HepG2 (cell line): ENCODE measurements around the gene C1orf115. TPM values are rescaled to one million over a fixed set of nuclear protein-coding genes. Genes with fewer than 3 reads are reported as not detected.

Experiments
- AGO1 ChIP-seq: fragments of 200-400 bp; formaldehyde crosslinking; IDR thresholded peaks from 2 replicates; pipeline ENCODE4 v1.6.1; 2017; ENCODE audit warnings: mild to moderate bottlenecking, low read depth, low read length, moderate library complexity; ENCODE audit not compliant: poor library complexity, severe bottlenecking
- CEBPG ChIP-seq: IDR thresholded peaks from 2 replicates; pipeline ENCODE4 v1.6.1; 2016
- CENPX ChIP-seq: sonication (generic); formaldehyde crosslinking; IDR thresholded peaks from 2 replicates; pipeline ENCODE4 v1.9.0; 2021; ENCODE audit warnings: mild to moderate bottlenecking, missing genetic modification reagents, moderate library complexity
- DNMT3B ChIP-seq: conservative IDR thresholded peaks from 2 replicates; pipeline ENCODE4 v1.6.1; 2016; ENCODE audit warnings: missing biosample characterization, control low read depth
- FOSL1 ChIP-seq: sonication (generic); formaldehyde crosslinking; IDR thresholded peaks from 2 replicates; pipeline ENCODE4 v1.9.0; 2021; ENCODE audit warnings: missing genetic modification reagents, borderline replicate concordance
- HNF4G ChIP-seq, 2 experiments: sonication (generic) in 1 of 2; formaldehyde crosslinking in 1 of 2; IDR thresholded peaks; 2 replicates each; pipeline versions ENCODE4 v1.4.0 to v1.6.1; 2011 to 2020; ENCODE audit warnings: borderline replicate concordance in 2 of 2, low read depth in 2 of 2, mild to moderate bottlenecking in 2 of 2, low read length in 1 of 2, missing genetic modification reagents in 1 of 2, moderate library complexity in 1 of 2
- MIXL1 ChIP-seq: IDR thresholded peaks from 2 replicates; pipeline ENCODE4 v1.6.1; 2016
- MYC ChIP-seq: sonication (generic); formaldehyde crosslinking; IDR thresholded peaks from 2 replicates; pipeline ENCODE4 v1.9.0; 2021; ENCODE audit warnings: missing genetic modification reagents, borderline replicate concordance
- PCBP1 ChIP-seq: fragments of 200-400 bp; formaldehyde crosslinking; IDR thresholded peaks from 2 replicates; pipeline ENCODE4 v1.6.1; 2017; ENCODE audit warnings: mild to moderate bottlenecking, low read depth, low read length, borderline replicate concordance
- SIX1 ChIP-seq: sonication (generic); formaldehyde crosslinking; IDR thresholded peaks from 2 replicates; pipeline ENCODE4 v1.4.0; 2020; ENCODE audit warnings: missing genetic modification reagents, borderline replicate concordance
- ZNF235 ChIP-seq: sonication (generic); formaldehyde crosslinking; IDR thresholded peaks from 2 replicates; pipeline ENCODE4 v1.8.1; 2023; ENCODE audit warnings: mild to moderate bottlenecking, missing genetic modification reagents, borderline replicate concordance
- ZNF574 ChIP-seq: sonication (generic); formaldehyde crosslinking; IDR thresholded peaks from 2 replicates; pipeline ENCODE4 v1.4.0; 2020; ENCODE audit warnings: missing genetic modification reagents
- ZNF850 ChIP-seq: sonication (generic); formaldehyde crosslinking; conservative IDR thresholded peaks from 2 replicates; pipeline ENCODE4 v1.9.0; 2021; ENCODE audit warnings: mild to moderate bottlenecking, missing genetic modification reagents
- polyA plus RNA-seq, 8 experiments: library from polyadenylated mRNA; depleted of rRNA in 3 of 8; stranded (reverse) in 7 of 8; unstranded in 1 of 8; fragments of >200 nt; fragmentation: Illumina TruSeq in 4 of 8; extraction: Trizol in 4 of 8; gene quantifications; 2 replicates each; pipeline versions ENCODE4 v1.2.1 to v1.2.3, GENCODE V29; 2011 to 2016; ENCODE audit warnings: low read depth in 4 of 8, missing spikeins in 1 of 8, mixed read lengths in 1 of 8; ENCODE audit not compliant: insufficient read depth in 1 of 8
- total RNA-seq, 5 experiments: library from RNA; depleted of rRNA; stranded (reverse); fragments of >200 nt; fragmentation: Illumina TruSeq; extraction: Trizol; gene quantifications; 2 replicates each; pipeline ENCODE4 v1.2.3, GENCODE V29; 2016; ENCODE audit warnings: low read depth in 1 of 5
- TF ChIP-seq, protein P1 (sequence below): sonication (generic); formaldehyde crosslinking; IDR thresholded peaks from 2 replicates; pipeline ENCODE4 v1.4.0; 2020; ENCODE audit warnings: missing genetic modification reagents, mild to moderate bottlenecking, borderline replicate concordance
- TF ChIP-seq, protein P2 (sequence below): IDR thresholded peaks from 2 replicates; pipeline ENCODE4 v1.6.1; 2018; ENCODE audit warnings: missing genetic modification reagents
- TF ChIP-seq, protein P3 (sequence below): sonication (generic); IDR thresholded peaks from 2 replicates; pipeline ENCODE4 v1.6.1; 2016; ENCODE audit warnings: low read depth, borderline replicate concordance
- TF ChIP-seq, protein P4 (sequence below): sonication (generic); formaldehyde crosslinking; IDR thresholded peaks from 2 replicates; pipeline ENCODE4 v1.9.0; 2021; ENCODE audit warnings: missing genetic modification reagents, borderline replicate concordance

The C1orf115 gene
- total and polyA plus RNA-seq, 2 of the 13 experiments (the other 11 are each of a cell fraction or from before 2014, with no cell fraction given) = 25.2 to 85.9 TPM

- TF ChIP-seq SIX1 (CRISPR knock-in tag) (no peak), ZNF574 (no peak), MIXL1 (peak; percentile 63; the same call in 1 of the 2 replicates), CENPX (CRISPR knock-in tag) (no peak), FOSL1 (CRISPR knock-in tag) (no peak; the same call in 1 of the 2 replicates), AGO1 (no peak), DNMT3B (CRISPR knock-in tag) (no peak), ZNF850 (CRISPR knock-in tag) (no peak), ZNF235 (CRISPR knock-in tag) (no peak), PCBP1 (no peak), MYC (CRISPR knock-in tag) (no peak), HNF4G (IDR thresholded peaks at IDR 0.05; ENCODE audit: borderline replicate concordance, low read depth, low read length) (peak; percentile 69; the same call in 1 of the 2 replicates), HNF4G (CRISPR knock-in tag; IDR thresholded peaks at IDR 0.05; ENCODE audit: borderline replicate concordance, low read depth) (no peak), CEBPG (no peak)
- TF ChIP-seq, protein P1, sequence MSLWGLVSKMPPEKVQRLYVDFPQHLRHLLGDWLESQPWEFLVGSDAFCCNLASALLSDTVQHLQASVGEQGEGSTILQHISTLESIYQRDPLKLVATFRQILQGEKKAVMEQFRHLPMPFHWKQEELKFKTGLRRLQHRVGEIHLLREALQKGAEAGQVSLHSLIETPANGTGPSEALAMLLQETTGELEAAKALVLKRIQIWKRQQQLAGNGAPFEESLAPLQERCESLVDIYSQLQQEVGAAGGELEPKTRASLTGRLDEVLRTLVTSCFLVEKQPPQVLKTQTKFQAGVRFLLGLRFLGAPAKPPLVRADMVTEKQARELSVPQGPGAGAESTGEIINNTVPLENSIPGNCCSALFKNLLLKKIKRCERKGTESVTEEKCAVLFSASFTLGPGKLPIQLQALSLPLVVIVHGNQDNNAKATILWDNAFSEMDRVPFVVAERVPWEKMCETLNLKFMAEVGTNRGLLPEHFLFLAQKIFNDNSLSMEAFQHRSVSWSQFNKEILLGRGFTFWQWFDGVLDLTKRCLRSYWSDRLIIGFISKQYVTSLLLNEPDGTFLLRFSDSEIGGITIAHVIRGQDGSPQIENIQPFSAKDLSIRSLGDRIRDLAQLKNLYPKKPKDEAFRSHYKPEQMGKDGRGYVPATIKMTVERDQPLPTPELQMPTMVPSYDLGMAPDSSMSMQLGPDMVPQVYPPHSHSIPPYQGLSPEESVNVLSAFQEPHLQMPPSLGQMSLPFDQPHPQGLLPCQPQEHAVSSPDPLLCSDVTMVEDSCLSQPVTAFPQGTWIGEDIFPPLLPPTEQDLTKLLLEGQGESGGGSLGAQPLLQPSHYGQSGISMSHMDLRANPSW (CRISPR knock-in tag) = no peak
- TF ChIP-seq, protein P2, sequence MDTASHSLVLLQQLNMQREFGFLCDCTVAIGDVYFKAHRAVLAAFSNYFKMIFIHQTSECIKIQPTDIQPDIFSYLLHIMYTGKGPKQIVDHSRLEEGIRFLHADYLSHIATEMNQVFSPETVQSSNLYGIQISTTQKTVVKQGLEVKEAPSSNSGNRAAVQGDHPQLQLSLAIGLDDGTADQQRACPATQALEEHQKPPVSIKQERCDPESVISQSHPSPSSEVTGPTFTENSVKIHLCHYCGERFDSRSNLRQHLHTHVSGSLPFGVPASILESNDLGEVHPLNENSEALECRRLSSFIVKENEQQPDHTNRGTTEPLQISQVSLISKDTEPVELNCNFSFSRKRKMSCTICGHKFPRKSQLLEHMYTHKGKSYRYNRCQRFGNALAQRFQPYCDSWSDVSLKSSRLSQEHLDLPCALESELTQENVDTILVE = peak; percentile 59; the same call in 1 of the 2 replicates
- TF ChIP-seq, protein P3, sequence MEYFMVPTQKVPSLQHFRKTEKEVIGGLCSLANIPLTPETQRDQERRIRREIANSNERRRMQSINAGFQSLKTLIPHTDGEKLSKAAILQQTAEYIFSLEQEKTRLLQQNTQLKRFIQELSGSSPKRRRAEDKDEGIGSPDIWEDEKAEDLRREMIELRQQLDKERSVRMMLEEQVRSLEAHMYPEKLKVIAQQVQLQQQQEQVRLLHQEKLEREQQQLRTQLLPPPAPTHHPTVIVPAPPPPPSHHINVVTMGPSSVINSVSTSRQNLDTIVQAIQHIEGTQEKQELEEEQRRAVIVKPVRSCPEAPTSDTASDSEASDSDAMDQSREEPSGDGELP = peak; percentile 89
- TF ChIP-seq, protein P4, sequence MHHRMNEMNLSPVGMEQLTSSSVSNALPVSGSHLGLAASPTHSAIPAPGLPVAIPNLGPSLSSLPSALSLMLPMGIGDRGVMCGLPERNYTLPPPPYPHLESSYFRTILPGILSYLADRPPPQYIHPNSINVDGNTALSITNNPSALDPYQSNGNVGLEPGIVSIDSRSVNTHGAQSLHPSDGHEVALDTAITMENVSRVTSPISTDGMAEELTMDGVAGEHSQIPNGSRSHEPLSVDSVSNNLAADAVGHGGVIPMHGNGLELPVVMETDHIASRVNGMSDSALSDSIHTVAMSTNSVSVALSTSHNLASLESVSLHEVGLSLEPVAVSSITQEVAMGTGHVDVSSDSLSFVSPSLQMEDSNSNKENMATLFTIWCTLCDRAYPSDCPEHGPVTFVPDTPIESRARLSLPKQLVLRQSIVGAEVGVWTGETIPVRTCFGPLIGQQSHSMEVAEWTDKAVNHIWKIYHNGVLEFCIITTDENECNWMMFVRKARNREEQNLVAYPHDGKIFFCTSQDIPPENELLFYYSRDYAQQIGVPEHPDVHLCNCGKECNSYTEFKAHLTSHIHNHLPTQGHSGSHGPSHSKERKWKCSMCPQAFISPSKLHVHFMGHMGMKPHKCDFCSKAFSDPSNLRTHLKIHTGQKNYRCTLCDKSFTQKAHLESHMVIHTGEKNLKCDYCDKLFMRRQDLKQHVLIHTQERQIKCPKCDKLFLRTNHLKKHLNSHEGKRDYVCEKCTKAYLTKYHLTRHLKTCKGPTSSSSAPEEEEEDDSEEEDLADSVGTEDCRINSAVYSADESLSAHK (CRISPR knock-in tag) = no peak
Measured at GRCh38 chr1:220734571-220735326, 44.6 kb downstream of the C1orf115 start (continued).
